SK-N-SH (cell line): ENCODE results near the gene CERKL.

ENCODE experiments used
- EP300 ChIP-seq, 2 experiments: IDR thresholded peaks; 2 replicates each; pipeline versions ENCODE4 v1.4.0 to v1.6.1; 2012; ENCODE audit warnings: borderline replicate concordance in 1 of 2, low read depth in 1 of 2, low read length in 1 of 2
- NRF1 ChIP-seq: IDR thresholded peaks from 2 replicates; pipeline ENCODE4 v1.6.1; 2012; ENCODE audit warnings: low read depth, mild to moderate bottlenecking, low read length
- POLR2AphosphoS5 ChIP-seq: IDR thresholded peaks from 2 replicates; pipeline ENCODE4 v1.6.1; 2012; ENCODE audit warnings: low read depth, low read length
- TF ChIP-seq, protein P1 (sequence below): fragments of 150-350 bp; IDR thresholded peaks from 2 replicates; pipeline ENCODE4 v1.6.1; 2017; ENCODE audit warnings: antibody characterized with exemption, low read length, low read depth, borderline replicate concordance

DNA sequence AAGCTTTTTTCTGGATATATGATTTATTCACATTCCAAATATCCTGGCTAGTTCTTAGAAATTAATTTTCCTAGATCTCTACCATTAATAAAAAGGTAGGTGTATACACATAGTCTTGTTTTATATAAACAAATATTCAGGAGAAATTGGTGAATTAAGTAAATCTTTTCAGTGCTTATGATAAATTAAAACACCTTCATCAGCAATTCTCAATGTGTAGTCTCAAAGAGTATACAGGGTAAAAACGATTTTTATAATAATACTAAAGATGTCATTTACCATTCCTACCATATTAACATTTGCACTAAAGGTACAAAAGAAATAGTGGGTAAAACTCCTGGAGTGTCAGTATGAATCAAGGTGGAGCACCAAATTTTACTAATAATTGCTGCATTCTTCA lies 40.2 kb downstream of the CERKL start:
- TF ChIP-seq EP300 (IDR thresholded peaks at IDR 0.05; ENCODE audit: borderline replicate concordance in 1 of 2, low read depth in 1 of 2, low read length in 1 of 2) (no peak), NRF1 (no peak), POLR2AphosphoS5 (no peak)
- TF ChIP-seq, protein P1, sequence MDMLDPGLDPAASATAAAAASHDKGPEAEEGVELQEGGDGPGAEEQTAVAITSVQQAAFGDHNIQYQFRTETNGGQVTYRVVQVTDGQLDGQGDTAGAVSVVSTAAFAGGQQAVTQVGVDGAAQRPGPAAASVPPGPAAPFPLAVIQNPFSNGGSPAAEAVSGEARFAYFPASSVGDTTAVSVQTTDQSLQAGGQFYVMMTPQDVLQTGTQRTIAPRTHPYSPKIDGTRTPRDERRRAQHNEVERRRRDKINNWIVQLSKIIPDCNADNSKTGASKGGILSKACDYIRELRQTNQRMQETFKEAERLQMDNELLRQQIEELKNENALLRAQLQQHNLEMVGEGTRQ: no peak
